GM21576 (cell line): Measurements from ENCODE around the gene TMEM233.
"Not testable (repeated sequence)": the region's sequence is repeated elsewhere in the genome, so short reads cannot be mapped to it uniquely, and the experiment has no call there.

Experiments
- ATAC-seq: cut with Tn5 transposase; IDR thresholded peaks from one replicate; pipeline ENCODE4 v1.9.1; 2021; ENCODE audit warnings: mild to moderate bottlenecking, moderate library complexity; ENCODE audit not compliant: unreplicated experiment

TMEM233 gene

GRCh38 chr12:119603767-119604166, 10.2 kb downstream of the TMEM233 start:
- no peak for ATAC-seq

GRCh38 chr12:119609358-119609757, 15.8 kb downstream of the TMEM233 start:
- no peak for ATAC-seq

- no peak for ATAC-seq
Measured at GRCh38 chr12:119613319-119613936, 19.9 kb downstream of the TMEM233 start.

- ATAC-seq = no peak
Measured at GRCh38 chr12:119614705-119615104, 21.1 kb downstream of the TMEM233 start.

GRCh38 chr12:119615518-119616475, 22.2 kb downstream of the TMEM233 start:
- no peak for ATAC-seq

GRCh38 chr12:119618328-119618896, 24.8 kb downstream of the TMEM233 start:
- not testable (repeated sequence) for ATAC-seq

GRCh38 chr12:119620490-119620889, 26.9 kb downstream of the TMEM233 start:
- no peak for ATAC-seq

GRCh38 chr12:119621878-119622277, 28.3 kb downstream of the TMEM233 start:
- ATAC-seq = no peak

- no peak for ATAC-seq
Measured at GRCh38 chr12:119624966-119625365, 31.4 kb downstream of the TMEM233 start.

GRCh38 chr12:119627019-119627643, 33.6 kb downstream of the TMEM233 start:
- no peak for ATAC-seq

- ATAC-seq = no peak
Measured at GRCh38 chr12:119627686-119628085, 34.1 kb downstream of the TMEM233 start.

- ATAC-seq = no peak
Measured at GRCh38 chr12:119630223-119630780, 36.7 kb downstream of the TMEM233 start.

GRCh38 chr12:119630962-119631550, 37.5 kb downstream of the TMEM233 start:
- ATAC-seq = no peak

- no peak for ATAC-seq
Measured at GRCh38 chr12:119631930-119632678, 38.5 kb downstream of the TMEM233 start.

GRCh38 chr12:119634743-119635142, 41.2 kb downstream of the TMEM233 start:
- no peak for ATAC-seq

- ATAC-seq = no peak
Measured at GRCh38 chr12:119642986-119643385, 49.4 kb downstream of the TMEM233 start.

- no peak for ATAC-seq
Measured at GRCh38 chr12:119644930-119645329, 51.4 kb downstream of the TMEM233 start.

- no peak for ATAC-seq
Measured at GRCh38 chr12:119645535-119646059, 52.0 kb downstream of the TMEM233 start.

- ATAC-seq = no peak
Measured at GRCh38 chr12:119649202-119649808, 55.7 kb downstream of the TMEM233 start.
